GM18867 (cell line): ENCODE measurements around the gene ALG11.
"Not testable (repeated sequence)": the region's sequence is repeated elsewhere in the genome, so short reads cannot be mapped to it uniquely, and the experiment has no call there.

ENCODE experiments used
- ATAC-seq: cut with Tn5 transposase; IDR thresholded peaks from one replicate; pipeline ENCODE4 v1.9.1; 2021; ENCODE audit warnings: mild to moderate bottlenecking, moderate library complexity; ENCODE audit not compliant: unreplicated experiment

Gene ALG11

GRCh38 chr13:52011632-52012511 lies at the start of gene ALG11:
ALG11 (plus strand) TSS chr13:52012398; CDS start chr13:52012419, 21 bp downstream.
- ATAC-seq, result peak; percentile 99

DNA sequence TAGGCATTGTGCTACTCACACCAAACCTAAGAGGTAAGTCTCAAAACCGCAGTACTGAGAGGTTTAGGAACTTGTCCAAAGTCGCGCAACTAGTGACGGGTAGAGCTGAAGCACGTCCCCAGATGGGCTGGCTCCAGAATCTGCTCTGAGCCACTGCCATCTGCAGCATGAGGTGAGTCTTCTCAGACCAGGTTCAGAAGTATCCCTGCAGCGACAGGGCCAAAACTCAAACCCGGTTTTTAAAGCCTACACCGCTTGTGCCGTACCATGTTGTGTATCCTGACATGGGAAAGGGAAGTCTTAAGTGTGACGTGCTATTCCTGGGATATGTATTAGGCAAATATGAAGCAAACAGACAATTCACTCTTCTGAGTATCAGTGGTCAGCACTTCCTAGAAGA lies 46.0 kb upstream of the ALG11 start:
- ATAC-seq, result no peak

DNA sequence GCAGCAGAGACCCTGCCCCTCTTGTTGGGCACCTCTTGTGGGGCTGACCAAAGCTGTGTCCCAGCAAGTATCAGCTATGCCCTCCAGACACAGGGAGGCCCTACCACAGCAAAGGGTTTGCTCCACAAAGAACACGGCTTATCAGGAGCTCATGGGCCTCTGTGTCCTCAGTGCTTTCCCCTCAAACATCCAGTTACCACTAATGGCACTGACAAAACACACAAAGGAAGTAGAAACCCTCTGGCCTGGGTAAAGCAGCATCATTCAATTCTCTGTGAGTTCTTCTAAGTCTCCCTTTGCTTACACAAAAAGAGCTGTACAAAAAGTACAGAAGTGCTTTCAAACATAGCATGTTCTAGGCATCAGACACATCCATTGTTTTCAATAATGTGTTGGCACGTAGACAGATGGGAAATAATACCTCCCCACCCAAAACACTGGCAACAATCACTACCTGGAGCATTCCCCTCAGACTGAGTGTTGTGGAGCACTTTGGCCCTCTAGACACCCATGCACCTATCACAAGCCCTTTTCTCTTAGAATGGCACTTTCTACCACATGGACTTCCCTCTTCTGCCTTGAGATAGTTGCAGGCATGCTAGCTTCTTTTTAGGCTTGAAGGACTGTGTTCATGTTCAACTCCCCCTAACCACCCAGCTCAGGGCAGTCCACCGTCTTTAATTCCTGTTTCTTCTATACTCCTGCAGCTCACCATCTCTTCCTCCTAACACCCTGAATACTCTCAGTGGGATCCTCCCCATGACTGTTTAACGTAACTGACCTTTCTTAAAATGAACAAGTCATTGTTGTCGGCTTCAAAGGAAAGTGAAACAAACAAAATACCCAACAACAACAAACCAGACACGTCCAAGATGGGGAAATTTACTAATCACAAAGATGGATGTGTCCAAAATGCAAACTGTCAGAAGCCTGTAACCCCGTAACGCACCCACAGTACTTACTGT lies 44.4 kb upstream of the ALG11 start:
- ATAC-seq, result peak; percentile 68

GRCh38 chr13:51970349-51970748 lies 41.8 kb upstream of the ALG11 start:
- ATAC-seq, result no peak

DNA sequence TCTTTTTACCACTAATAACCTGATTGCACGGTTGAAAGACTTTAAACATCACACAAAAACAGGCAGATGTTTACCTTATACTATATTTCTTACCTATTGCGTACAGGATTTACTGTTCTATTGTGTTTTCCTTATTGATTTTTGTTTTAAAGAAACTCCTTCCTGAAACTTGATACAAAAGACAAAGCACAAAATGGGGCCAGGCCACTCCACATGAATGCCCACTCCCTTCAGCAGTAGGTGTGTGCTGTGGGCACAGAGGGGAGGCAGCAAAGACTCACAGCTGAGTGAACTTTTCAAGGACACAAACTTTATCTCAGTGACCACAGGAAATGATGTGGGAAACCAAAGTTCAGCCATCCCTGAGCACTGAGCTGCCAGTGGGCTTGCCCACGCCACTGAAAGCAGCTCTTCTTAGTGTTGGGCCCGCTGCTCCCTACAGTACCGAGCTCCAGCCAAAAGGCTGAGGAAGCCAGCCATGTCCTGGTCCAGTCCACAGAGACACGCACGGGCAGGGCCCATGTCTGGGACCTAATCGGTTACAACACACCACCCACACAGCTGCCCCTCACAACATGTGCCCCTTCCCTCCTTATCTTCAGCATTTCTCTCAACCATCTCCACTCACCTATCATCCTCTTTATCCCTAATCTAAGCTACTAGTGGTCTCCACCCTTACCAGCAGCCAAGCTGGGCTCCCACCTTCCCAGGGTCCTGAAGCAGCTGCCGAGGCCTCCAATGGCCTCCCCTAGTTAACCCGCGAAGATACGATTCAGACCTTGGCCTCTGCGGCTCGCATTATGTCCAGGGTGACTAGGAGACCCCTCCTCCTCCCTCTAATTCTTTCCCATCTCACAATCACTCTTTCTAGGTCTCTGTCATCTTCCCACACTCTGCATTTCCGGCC lies 40.4 kb upstream of the ALG11 start:
- no peak for ATAC-seq

DNA sequence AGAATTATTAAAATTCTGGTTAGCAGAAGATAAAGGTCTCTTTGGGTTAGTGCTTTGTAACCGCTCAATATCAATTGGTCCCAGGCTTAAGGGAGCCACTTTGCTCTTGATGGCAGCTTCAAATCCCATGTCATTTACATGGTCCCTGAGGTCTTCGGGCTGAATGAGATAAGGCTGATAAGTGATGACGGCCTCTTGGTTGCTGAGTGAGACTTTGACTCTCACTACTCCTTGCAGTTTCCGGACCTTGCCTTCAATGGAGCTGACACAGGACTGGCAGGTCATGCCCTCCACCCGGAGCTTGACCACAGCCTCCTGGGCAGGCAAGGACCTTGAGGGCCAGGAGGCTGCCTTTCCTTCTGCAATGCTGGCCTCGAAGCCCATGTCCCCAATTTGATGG lies 37.7 kb upstream of the ALG11 start:
- ATAC-seq, result no peak

- ATAC-seq, result no peak
Measured at GRCh38 chr13:51976423-51976822, 35.8 kb upstream of the ALG11 start.

GRCh38 chr13:51976890-51977289 lies 35.3 kb upstream of the ALG11 start:
- ATAC-seq, result no peak

DNA sequence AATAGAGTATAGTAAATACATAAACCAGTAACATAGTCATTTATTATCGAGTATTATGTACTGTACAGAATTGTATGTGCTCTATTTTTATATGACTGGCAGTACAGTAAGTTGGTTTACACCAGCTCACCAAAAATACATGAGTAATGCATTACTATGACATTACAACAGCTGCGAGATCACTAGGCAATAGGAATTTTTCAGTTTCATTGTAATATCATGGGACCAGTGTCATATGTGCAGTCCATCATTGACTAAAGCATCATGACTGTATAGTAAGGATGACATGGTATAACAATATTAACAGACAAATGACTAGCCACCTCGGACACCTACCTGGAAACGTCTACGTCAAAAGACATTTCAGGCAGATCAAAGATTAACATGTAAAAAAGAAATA lies 34.6 kb upstream of the ALG11 start:
- ATAC-seq, result no peak

GRCh38 chr13:51978796-51979556 lies 33.2 kb upstream of the ALG11 start:
- no peak for ATAC-seq

- no peak for ATAC-seq
Measured at GRCh38 chr13:51980908-51981307, 31.3 kb upstream of the ALG11 start.

DNA sequence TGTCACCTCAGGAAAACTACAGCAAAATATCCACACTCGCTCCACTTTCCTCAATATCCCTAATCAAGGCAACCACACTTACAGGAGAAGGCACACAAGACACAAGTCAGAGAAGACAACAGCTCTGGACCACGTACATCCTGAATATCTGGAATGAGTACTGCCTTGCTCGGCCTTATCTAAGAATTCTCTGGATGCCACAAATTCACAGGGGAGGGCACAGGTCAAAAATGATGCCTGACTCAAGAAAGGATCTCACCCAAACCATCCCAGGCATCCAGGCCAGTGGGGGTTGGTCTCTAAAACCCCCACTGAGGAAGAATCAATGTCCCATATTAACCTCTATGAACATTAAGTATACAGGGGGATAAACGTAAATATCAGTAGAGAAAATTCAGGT lies 30.8 kb upstream of the ALG11 start:
- ATAC-seq, result no peak

DNA sequence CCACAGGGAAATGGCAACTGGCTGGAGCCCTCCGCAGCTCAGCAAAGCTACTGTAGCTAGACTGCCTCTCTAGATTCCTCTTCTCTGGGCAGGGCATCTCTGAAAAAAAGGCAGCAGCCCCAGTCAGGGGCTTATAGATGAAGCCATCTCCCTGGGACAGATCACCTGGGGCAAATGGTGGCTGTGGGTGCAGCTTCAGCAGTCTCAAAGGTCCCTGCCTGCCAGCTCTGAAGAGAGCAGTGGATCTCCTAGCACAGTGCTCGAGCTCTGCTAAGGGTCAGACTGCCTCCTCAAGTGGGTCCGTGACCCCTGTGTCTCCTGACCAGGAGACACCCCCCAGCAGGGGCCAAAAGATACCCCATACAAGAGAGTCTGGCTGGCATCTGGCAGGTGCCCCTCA lies 28.9 kb upstream of the ALG11 start:
- ATAC-seq, result not testable (repeated sequence)

GRCh38 chr13:51984904-51985303 lies 27.3 kb upstream of the ALG11 start:
- ATAC-seq, result not testable (repeated sequence)

DNA sequence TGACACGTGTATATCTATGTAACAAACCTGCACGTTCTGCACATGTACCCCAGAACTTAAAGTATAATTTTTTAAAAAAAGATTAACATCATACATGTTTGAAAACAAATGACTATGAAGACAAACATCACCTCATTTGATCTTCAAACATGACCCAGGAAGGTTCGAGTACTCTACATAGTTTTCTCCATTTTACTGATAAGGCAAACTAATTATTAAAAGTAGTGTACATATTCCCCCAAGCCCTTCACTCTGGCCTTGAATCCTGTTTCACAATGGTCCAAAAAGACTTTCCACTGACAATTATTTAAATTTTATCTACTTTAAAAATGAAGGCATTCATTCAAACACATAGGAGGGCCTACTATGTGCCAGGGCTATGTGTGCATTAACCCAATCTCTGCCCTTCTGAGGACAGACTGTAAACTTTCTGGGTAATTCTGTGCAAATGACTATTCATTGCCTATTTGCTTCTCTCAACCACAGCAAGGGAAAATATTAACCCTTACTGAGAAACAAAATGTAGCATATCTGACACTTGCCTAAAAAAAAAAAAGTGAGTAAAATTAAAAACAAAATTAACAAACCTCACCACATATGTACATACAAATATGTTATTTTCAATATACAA lies 23.1 kb upstream of the ALG11 start:
- ATAC-seq, result no peak

- ATAC-seq, result no peak
Measured at GRCh38 chr13:51993713-51994112, 18.5 kb upstream of the ALG11 start.

- no peak for ATAC-seq
Measured at GRCh38 chr13:51995677-51996551, 16.3 kb upstream of the ALG11 start.

DNA sequence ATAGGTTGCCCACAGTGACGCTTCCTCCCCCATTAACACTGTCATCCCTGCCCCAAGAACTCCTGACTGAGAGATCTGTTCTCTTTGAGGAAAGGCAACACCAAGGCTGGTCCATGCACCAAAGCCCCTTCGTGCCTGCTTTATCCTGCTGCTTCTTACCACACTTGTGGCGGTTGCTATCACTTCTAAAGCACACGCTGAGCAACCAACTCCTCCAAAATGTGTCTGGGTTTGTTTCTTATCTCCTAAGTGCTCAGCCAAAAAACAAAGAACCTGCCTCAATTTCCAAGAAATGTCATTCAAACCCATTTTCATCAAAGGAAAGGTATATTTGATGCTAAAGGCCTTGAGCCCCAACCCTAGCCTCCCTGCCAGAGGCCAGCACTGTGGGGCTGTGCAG lies 15.6 kb upstream of the ALG11 start:
- ATAC-seq, result no peak
